HG03097 (cell line): ENCODE data around the gene DRG1.
"Not testable (repeated sequence)": the region's sequence is repeated elsewhere in the genome, so short reads cannot be mapped to it uniquely, and the experiment has no call there.

Experiments
- ATAC-seq: cut with Tn5 transposase; IDR thresholded peaks from one replicate; pipeline ENCODE4 v1.9.1; 2021; ENCODE audit not compliant: unreplicated experiment, low FRiP score

The DRG1 gene

GRCh38 chr22:31399211-31400022, at the start of gene DRG1:
Gene DRG1, plus strand, starts transcription at chr22:31399604. Its CDS starts 80 bp downstream, at chr22:31399684.
- ATAC-seq: peak; percentile 96

GRCh38 chr22:31349960-31350359, 49.4 kb upstream of the DRG1 start:
- ATAC-seq: no peak

GRCh38 chr22:31350410-31350863, 49.0 kb upstream of the DRG1 start:
- no peak for ATAC-seq

GRCh38 chr22:31354515-31354914, 44.9 kb upstream of the DRG1 start:
- ATAC-seq: no peak

- ATAC-seq: no peak
Observed at GRCh38 chr22:31360029-31360428, 39.4 kb upstream of the DRG1 start.

GRCh38 chr22:31361743-31362142, 37.7 kb upstream of the DRG1 start:
- no peak for ATAC-seq

GRCh38 chr22:31363885-31364465, 35.4 kb upstream of the DRG1 start:
- no peak for ATAC-seq

- ATAC-seq: no peak
Observed at GRCh38 chr22:31367426-31367825, 32.0 kb upstream of the DRG1 start.

GRCh38 chr22:31377612-31378011, 21.8 kb upstream of the DRG1 start:
- no peak for ATAC-seq

GRCh38 chr22:31378123-31378522, 21.3 kb upstream of the DRG1 start:
- ATAC-seq: no peak

GRCh38 chr22:31378651-31379050, 20.8 kb upstream of the DRG1 start:
- ATAC-seq: not testable (repeated sequence)

- no peak for ATAC-seq
Observed at GRCh38 chr22:31393893-31394292, 5.5 kb upstream of the DRG1 start.

GRCh38 chr22:31394326-31394725, 5.1 kb upstream of the DRG1 start:
- ATAC-seq: no peak

- ATAC-seq: no peak
Observed at GRCh38 chr22:31398231-31398630, 1.2 kb upstream of the DRG1 start.

GRCh38 chr22:31400023-31400397, 606 bp downstream of the DRG1 start:
- ATAC-seq: no peak

GRCh38 chr22:31402350-31402749, 2.9 kb downstream of the DRG1 start:
- not testable (repeated sequence) for ATAC-seq

- no peak for ATAC-seq
Observed at GRCh38 chr22:31425331-31426050, 26.1 kb downstream of the DRG1 start.

GRCh38 chr22:31431950-31432349, 32.5 kb downstream of the DRG1 start:
- ATAC-seq: no peak

- ATAC-seq: no peak
Observed at GRCh38 chr22:31436132-31436531, 36.7 kb downstream of the DRG1 start.

GRCh38 chr22:31439808-31440207, 40.4 kb downstream of the DRG1 start:
- ATAC-seq: no peak

GRCh38 chr22:31440681-31441080, 41.3 kb downstream of the DRG1 start:
- ATAC-seq: no peak
